GM19351 (cell line): ENCODE results near the gene SLC24A1.

Source experiments
- ATAC-seq: cut with Tn5 transposase; IDR thresholded peaks from one replicate; pipeline ENCODE4 v1.9.1; 2021; ENCODE audit warnings: mild to moderate bottlenecking, moderate library complexity; ENCODE audit not compliant: unreplicated experiment

SLC24A1 gene

DNA sequence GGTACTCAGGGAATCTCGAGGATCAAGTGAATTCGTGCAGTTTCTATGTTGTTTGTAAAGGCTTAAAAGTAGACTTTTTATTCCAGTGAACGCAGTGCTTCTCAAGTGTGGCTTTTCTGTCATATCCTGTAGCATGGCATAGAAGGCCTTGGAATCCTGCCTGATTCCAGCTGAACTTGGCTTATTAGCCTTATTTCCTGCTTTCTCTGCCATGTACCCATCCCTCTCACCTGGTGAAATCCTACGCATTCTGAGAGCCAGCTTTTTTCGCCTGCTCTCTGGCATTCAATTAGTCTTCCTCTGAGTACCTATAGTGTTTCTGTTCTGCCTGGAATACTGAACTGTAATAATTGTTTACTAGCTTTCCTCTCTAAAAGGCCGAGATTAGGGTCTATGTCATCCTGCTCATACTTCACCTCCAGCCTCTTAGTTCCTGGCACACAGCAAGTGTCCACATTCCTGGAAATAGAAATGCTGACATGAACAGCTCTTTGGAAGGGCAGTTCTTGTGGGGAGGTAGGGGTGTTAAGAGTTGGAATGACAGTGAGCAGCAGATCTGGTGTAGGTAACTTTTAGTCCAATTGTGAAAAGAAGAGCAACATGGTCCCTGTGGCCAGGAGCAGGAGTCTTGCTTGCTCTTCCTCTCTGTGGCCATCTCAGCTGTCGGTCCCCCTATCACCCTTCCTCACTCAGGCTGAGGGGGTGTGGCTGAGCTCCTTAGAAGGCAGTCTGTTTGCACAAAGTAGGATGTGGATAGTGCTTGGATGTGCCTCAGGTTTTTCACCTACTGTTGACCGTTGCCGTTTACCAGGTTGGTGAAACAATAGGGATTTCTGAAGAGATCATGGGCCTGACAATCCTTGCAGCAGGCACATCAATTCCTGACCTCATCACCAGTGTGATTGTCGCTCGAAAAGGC, 30.4 kb downstream of the SLC24A1 start:
- ATAC-seq, result no peak

DNA sequence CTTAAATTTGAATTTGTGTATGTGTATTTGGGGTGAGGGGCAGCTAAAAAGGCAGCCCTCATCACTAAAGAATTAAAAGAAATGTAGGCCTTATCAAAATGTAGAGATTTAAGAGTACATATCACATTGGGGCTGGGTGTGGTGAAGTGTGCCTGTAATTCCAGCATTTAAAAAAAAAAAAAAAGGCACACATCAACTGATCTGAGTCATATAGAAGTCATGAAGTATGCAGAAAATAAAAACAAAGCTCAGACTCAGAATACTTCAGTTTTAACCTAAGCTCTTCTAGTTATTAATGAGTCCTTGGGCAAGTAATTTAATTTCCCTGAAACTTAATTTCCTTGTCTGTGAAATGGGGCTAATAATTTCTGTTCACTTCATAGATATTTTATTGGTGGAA, 31.6 kb downstream of the SLC24A1 start:
- no peak for ATAC-seq

DNA sequence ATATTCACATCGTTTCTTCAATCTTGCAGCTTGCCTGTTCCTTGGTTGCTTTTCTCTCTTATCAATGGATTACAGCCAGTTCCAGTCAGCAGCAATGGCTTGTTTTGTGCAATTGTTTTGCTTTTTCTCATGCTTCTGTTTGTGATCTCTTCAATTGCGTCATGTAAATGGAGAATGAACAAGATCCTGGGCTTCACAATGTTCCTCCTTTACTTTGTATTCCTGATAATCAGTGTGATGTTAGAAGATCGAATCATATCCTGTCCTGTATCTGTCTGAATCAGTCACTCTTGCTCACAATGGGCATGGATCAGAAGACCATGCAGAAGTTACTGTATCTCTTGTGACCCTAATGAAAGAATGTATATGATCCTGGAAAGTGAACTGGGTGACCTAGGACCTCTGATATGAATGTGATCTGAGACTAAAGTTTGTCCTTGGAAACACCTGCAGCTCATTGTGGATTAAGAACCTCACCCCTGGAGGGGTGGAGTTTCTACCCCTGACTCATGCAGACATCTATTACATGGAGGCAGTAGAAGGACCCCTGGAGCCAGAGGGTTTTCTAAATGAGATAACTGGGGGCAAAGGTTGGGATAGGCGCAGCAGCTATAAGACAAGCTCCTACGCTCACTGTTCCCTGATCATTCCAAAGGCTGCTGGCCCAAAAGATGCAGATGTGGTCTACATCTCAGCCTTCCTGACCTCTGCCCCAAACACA, 32.2 kb downstream of the SLC24A1 start:
- no peak for ATAC-seq

DNA sequence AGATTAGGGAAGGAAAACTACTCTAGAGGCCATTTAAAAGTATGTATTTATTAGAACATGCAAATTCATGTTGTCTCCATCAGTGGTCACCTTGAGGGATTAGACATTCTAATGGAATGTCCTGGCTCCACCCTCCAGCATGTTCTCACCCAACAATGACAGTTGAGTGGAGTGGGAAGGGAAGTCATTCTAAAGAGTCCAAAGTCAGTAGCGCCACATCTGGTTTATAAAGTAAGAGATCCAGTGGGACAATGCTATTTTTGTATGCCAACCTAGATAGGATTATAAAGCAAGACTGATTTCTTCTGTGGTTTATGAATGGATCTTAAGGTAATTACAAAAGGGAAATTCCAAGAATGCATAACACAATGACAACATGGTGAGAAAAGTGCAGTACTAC, 33.3 kb downstream of the SLC24A1 start:
- ATAC-seq, result no peak

DNA sequence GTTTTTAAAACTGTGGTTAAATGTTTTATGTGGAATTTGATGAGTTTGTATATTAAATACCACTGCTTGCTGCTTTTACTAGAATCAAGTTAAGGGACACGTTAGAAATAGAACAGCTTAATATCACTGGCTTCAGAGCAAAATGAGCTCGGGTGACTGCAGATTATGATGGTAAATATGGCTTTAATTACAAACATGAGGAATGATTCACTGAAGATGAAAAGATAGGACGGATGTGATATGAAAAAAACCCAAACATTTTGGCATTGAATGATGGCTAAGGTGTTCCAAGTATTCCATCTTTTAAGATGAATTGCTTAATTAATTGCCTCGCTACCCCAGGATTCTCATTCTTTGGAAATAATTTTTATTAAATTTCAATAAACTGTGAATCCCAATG, 33.7 kb downstream of the SLC24A1 start:
- no peak for ATAC-seq

DNA sequence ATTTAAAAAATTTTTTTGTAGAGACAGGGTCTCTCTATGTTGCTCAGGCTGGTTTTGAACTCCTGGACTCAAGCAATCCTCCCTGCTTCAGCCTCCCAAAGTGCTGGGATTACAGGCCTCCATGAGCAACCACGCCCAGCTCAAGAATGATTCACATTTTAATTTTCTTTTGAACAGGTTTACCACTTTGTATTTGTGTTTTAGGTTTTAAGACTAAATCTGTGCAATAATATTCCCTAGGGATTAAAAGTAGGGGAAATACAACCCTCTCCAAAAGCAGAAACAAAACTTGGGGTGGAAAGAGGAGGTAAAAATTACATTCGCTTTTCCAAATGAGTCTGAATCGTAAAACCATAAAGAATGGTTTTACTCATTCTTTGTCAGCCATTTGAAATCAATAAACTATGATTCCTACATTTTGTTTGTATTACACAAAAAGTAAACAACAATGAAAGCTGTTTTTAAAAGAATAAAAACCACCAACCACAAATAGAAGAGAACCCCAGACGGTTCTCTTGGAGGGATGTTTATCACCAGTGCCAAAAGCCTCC, 37.8 kb downstream of the SLC24A1 start:
- no peak for ATAC-seq

DNA sequence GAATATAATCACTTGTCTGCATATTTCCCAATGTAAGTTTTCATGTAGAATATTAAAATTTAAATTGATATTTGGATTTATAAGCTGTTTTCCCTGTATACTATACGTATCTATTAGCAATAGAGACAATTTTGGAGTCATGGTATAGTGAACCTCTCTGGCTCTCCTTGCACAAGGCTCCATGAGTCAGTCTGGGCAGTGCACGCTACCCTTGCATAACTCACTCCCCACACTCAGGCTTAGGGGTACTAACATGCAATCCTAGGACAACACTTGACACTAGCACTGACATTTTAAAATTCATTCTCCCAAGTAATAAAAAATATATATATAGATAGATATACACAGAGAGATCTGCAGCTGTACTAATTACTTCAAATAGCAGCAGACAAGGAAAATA, 39.2 kb downstream of the SLC24A1 start:
- ATAC-seq, result no peak

DNA sequence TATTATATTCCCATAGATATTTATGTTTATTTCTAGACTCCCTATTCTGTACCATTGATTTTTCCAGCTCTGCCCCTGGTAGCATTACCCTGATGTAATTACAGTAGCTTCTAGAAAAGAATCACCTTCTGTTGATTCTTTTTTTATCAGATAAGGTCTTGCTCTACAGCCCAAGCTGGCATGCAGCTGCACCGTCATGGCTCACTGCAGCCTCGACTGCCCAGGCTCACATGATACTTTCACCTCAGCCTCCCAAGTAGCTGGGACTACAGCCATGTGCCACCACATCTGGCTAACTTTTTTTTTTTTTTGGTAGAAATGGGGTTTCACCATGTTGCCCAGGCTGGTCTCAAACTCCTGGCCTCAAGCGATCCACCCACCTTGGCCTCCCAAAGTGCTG, 41.8 kb downstream of the SLC24A1 start:
- ATAC-seq, result no peak

DNA sequence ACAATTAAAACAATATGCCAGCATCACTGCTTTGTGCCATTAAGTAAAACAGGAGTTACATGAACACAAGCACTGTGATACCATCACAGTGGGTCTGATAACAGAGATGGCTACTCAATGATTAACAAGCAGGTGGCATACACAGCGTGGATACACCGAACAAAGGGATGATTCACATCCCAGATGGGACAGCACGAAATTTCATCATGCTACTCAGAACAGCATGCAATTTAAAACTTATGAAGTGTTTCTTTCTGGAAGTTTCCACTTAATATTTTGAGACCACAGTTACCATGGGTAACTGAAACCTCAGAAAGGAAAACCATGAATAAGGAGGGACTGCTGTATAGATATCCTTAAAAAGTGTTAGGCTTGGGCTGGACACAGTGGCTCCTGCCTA, 44.5 kb downstream of the SLC24A1 start:
- ATAC-seq, result no peak

DNA sequence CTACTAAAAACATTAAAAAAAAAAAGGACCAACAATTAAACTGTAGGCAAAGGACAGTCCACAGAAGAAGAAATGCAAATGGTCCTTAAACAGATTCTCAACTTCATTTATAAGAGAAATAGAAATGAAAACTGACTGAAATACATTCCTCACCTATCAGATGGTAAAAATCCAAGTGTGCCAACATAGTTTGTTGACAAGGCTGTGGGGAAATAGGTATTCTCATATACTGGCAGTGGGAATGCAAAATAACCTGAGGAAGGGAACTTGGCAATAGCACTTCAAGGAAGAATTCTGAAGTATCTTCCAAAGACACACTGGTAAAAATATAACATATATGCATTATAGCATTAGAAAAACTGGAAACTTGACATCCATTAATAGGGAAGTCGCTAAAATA, 53.8 kb downstream of the SLC24A1 start:
- no peak for ATAC-seq

DNA sequence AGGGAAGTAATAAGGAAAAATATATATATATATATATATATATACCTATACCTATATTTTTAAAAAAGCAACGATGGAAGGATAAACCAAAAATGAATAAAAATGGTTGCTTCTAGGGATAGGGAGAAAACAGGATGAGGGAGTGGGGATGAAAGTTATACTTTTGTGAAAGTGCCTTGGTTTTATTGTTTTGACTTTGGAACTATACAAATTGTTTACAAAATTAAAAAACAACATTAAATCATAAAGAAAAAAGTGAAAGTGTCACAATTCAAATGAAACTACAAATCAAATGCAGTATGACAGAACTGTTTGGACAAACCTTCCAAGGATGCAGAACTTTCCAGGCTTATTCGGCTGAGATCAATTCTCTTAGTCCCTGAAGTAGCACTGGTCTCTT, 54.4 kb downstream of the SLC24A1 start:
- no peak for ATAC-seq

DNA sequence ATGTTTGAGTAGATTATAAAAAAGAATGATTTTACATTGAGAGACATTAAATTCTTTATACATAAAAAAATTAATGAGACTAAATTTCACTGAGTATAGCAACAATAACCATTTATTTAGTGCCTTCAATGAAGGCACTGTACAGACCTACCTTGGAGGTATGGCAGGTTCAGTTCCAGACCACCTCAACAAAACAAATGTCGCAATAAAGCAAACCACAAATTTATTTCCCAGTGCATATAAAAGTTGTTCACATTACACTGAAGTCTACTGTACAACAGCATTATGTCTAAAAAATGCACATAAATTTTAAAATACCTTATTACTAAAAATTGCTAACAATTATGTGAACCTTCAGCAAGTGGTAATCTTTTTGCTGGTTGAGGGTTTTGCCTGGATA, 58.8 kb downstream of the SLC24A1 start:
- no peak for ATAC-seq

DNA sequence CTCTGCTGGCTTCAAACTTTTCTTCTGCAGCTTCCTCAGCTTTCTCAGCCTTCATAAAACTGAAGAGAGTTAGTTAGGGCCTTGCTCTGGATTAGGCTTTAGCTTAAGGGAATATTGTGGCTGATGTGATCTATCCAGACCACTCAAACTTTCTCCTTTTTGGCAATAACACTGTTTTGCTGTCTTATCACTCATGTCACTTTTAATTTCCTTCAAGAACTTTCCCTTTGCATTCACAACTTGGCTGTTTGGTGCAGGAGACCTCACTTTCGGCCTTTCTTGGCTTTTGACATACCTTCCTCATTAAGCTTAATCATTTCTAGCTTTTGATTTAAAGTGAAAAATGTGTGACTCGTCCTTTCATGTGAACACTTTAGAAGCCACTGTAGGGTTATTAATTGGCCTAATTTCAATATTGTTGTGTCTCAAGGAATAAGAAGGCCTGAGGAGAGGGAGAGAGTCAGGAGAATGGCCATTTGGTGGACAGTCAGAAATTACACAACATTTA, 60.7 kb downstream of the SLC24A1 start:
- no peak for ATAC-seq

DNA sequence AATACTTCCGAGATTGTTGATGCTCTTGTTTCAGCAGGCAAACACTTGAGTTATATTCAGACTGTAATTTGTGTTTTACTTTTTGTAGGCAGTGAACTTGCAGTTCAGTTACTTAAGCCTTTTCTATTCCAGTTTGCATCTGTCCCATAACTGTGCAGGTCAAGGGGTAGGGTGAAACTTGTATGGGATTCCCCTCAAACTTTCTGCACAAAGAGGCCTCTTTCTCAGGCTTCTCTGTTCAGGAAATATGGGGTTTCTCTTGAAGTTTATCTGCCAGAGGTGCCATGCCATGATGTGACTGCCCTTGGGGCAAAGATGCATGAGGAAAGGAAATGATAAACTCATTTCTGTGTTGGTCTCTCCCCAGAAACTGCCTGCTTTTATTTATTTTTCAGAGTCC, 66.7 kb downstream of the SLC24A1 start:
- no peak for ATAC-seq

DNA sequence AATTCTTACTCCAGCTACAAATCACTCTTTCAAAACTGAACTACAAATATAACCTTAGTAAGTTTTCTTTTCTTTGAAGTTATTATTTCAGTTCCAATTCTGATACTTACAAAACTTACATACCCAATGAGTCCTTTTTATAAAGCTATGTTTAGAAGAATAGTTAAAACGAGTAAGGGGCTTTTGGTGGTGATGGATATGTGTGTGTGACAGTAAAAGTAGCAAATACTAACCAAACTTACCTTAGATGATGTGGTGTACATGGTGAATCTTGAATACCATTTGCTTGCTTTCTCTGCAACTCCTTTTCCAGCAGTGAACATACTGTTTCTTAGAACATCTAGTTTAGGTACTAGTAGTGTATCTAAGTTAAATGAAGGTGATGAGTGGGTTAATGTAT, 68.4 kb downstream of the SLC24A1 start:
- ATAC-seq, result no peak

DNA sequence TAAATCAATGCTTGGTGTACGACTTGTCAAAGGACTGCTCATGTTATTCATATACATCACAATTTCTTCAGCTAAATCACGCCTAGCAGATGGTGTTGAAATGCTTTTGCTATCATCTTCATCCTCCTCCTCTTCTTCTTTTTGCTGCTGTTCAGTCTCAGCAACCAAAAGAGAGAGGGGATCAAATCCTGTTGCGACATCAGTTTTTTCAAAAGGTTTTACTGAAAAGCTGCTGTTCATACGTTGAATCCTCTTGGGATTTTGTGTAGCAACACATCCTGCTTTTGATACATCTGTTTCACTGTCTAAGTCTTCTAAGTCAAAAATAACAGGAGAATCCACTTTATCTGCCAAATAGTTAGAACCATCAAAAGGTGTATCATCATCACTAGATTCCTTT, 69.0 kb downstream of the SLC24A1 start:
- no peak for ATAC-seq

DNA sequence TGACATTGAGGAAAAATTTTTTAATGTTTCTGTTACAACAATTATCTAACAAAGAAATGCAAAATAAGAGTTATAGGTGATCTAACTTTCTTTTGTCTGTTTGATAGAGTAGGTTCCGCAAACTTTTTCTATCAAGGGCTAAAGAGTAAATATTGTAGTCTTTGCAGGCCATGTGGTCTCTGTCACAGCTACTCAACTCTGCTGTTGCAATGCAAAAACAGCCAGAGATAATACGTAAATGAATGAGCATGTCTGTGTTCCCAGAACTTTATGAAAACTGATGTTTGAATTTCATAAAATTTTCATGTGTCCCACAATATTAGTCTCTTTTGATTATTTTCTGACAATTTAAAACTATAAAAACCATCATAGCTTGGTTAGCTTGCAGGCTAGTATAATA, 73.3 kb downstream of the SLC24A1 start:
- no peak for ATAC-seq
